CD14-positive monocyte (primary cell): ENCODE data around the gene PLEKHN1. TPM values are rescaled to one million over a fixed set of nuclear protein-coding genes. Genes with fewer than 3 reads are reported as not detected.

Experiments
- DNase-seq, 3 donors: peaks; one replicate each; pipeline ENCODE4 v3.0.0-alpha.2; 2011 to 2022
- H2AFZ ChIP-seq: 2 replicates; pipeline ENCODE4 v1.6.0; 2012; ENCODE audit warnings: mild to moderate bottlenecking, low read depth, low read length, inconsistent platforms; ENCODE audit not compliant: insufficient read depth, poor library complexity, severe bottlenecking
- H3K27ac ChIP-seq, 2 donors: 1 replicate in 1 of 2; 2 replicates in 1 of 2; pipeline ENCODE4 v1.5.1; 2012 to 2013; ENCODE audit warnings: low read length in 2 of 2, control low read depth in 1 of 2, inconsistent platforms in 1 of 2, low read depth in 1 of 2, mild to moderate bottlenecking in 1 of 2
- H3K27me3 ChIP-seq, 2 donors: one replicate each; pipeline versions ENCODE4 v1.6.0 to v1.6.1; 2011 to 2013; ENCODE audit warnings: low read length in 2 of 2; ENCODE audit not compliant: control insufficient read depth in 2 of 2, insufficient read depth in 2 of 2
- H3K36me3 ChIP-seq, 2 donors: replicated peaks in 1 of 2; 1 replicate in 1 of 2; 2 replicates in 1 of 2; pipeline versions ENCODE4 v1.5.1 to v1.6.1; 2012 to 2013; ENCODE audit warnings: low read length in 2 of 2, control low read depth in 1 of 2, inconsistent platforms in 1 of 2, mild to moderate bottlenecking in 1 of 2; ENCODE audit not compliant: insufficient read depth in 2 of 2, control insufficient read depth in 1 of 2
- H3K4me1 ChIP-seq, 2 donors: 1 replicate in 1 of 2; 2 replicates in 1 of 2; pipeline versions ENCODE4 v1.5.1 to v1.6.1; 2012 to 2013; ENCODE audit warnings: low read length in 2 of 2, control low read depth in 1 of 2, inconsistent platforms in 1 of 2, mild to moderate bottlenecking in 1 of 2, moderate library complexity in 1 of 2; ENCODE audit not compliant: insufficient read depth in 2 of 2, control insufficient read depth in 1 of 2
- H3K4me2 ChIP-seq: replicated peaks from 2 replicates; pipeline ENCODE3; 2012; ENCODE audit warnings: low read length, moderate library complexity, mild to moderate bottlenecking; ENCODE audit not compliant: poor library complexity, severe bottlenecking; ENCODE audit errors: extremely low read depth
- H3K4me3 ChIP-seq, 3 experiments: fragments of 200-600 bp in 1 of 3; sonication (generic) in 1 of 3; replicated peaks in 1 of 3; 1 replicate in 2 of 3; 2 replicates in 1 of 3; pipeline ENCODE4 v1.5.1; 2011 to 2013; ENCODE audit warnings: low read length in 3 of 3, mild to moderate bottlenecking in 3 of 3, control low read depth in 2 of 3, low read depth in 2 of 3, inconsistent platforms in 1 of 3, moderate library complexity in 1 of 3
- H3K79me2 ChIP-seq: 2 replicates; pipeline ENCODE4 v1.6.0; 2012; ENCODE audit warnings: mild to moderate bottlenecking, control low read depth, inconsistent platforms, low read length, moderate library complexity; ENCODE audit not compliant: insufficient read depth
- H3K9ac ChIP-seq: 2 replicates; pipeline ENCODE4 v1.6.0; 2017; ENCODE audit warnings: low read length, mild to moderate bottlenecking; ENCODE audit not compliant: insufficient read depth, poor library complexity, severe bottlenecking
- H3K9me3 ChIP-seq, 2 donors: replicated peaks in 1 of 2; 1 replicate in 1 of 2; 2 replicates in 1 of 2; pipeline versions ENCODE4 v1.5.1 to v1.6.1; 2012 to 2013; ENCODE audit warnings: low read length in 2 of 2, control low read depth in 1 of 2; ENCODE audit not compliant: control insufficient read depth in 1 of 2, insufficient read depth in 1 of 2
- H4K20me1 ChIP-seq: 2 replicates; pipeline ENCODE4 v1.6.0; 2012; ENCODE audit warnings: mild to moderate bottlenecking, low read length, control low read depth, moderate library complexity; ENCODE audit not compliant: insufficient read depth
- H3K27ac Mint-ChIP-seq, 7 donors: one replicate each; pipeline ENCODE4 v1.8.0; 2020; ENCODE audit warnings: mild to moderate bottlenecking in 7 of 7, mixed read lengths in 7 of 7, moderate library complexity in 6 of 7, inconsistent platforms in 2 of 7
- H3K27me3 Mint-ChIP-seq, 3 donors: one replicate each; pipeline ENCODE4 v1.8.0; 2021 to 2022; ENCODE audit warnings: low read depth in 3 of 3, mild to moderate bottlenecking in 3 of 3, mixed read lengths in 3 of 3, moderate library complexity in 3 of 3, inconsistent platforms in 1 of 3
- H3K36me3 Mint-ChIP-seq, 2 donors: one replicate each; pipeline ENCODE4 v1.8.0; 2020; ENCODE audit warnings: mixed read lengths in 2 of 2, inconsistent platforms in 1 of 2, mild to moderate bottlenecking in 1 of 2
- H3K4me1 Mint-ChIP-seq: one replicate; pipeline ENCODE4 v1.8.0; 2020; ENCODE audit warnings: mild to moderate bottlenecking, mixed read lengths
- H3K4me3 Mint-ChIP-seq, 2 donors: one replicate each; pipeline ENCODE4 v1.8.0; 2020; ENCODE audit warnings: mild to moderate bottlenecking in 2 of 2, mixed read lengths in 2 of 2, moderate library complexity in 1 of 2
- H3K9me3 Mint-ChIP-seq, 7 donors: one replicate each; pipeline ENCODE4 v1.8.0; 2020 to 2022; ENCODE audit warnings: mixed read lengths in 7 of 7, mild to moderate bottlenecking in 6 of 7, moderate library complexity in 6 of 7, inconsistent platforms in 2 of 7
- WGBS: methylation state at CpG from one replicate; pipeline ENCODE4 v1.1.5; 2013; ENCODE audit warnings: missing lambda C conversion rate; ENCODE audit not compliant: insufficient coverage; 5-methylcytosine and 5-hydroxymethylcytosine counted together
- intact Hi-C, 2 donors: fragments of 100-400 bp; cut with micrococcal nuclease; formaldehyde crosslinking; loops; one replicate each; pipeline versions ENCODE4 v1.15.0 to v1.15.1; 2023
- polyA plus RNA-seq, 3 donors: library from polyadenylated mRNA; depleted of rRNA in 1 of 3; unstranded in 2 of 3; stranded (reverse) in 1 of 3; fragments of 300-500 nt in 2 of 3; fragments of >200 nt in 1 of 3; fragmentation: Illumina TruSeq in 2 of 3; gene quantifications; 1 replicate in 2 of 3; 2 replicates in 1 of 3; pipeline ENCODE4 v1.2.3, GENCODE V29; 2012 to 2021
- TF ChIP-seq, protein P1 (sequence below): fragments of 200-600 bp; IDR thresholded peaks from one replicate; pipeline ENCODE4 v1.8.0; 2022; ENCODE audit warnings: antibody characterized with exemption, mild to moderate bottlenecking

The PLEKHN1 gene
- polyA plus RNA-seq, 3 donors = 0.21 to 1.5 (median 0.62) TPM

DNA sequence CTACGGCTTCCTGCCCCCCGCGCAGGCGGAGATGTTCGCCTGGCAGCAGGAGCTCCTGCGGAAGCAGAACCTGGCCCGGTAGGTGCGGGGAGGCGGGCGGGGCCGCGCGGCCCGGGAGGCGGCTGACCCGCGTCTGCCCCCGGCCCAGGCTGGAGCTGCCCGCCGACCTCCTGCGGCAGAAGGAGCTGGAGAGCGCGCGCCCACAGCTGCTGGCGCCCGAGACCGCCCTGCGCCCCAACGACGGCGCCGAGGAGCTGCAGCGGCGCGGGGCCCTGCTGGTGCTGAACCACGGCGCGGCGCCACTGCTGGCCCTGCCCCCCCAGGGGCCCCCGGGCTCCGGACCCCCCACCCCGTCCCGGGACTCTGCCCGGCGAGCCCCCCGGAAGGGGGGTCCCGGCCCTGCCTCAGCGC is 23.9 kb upstream of the PLEKHN1 start:
- H3K9me3 Mint-ChIP-seq = peaks cover 0 to 17% (median 3%) of the 10 kb centered on the region in 7 donors
- Histone ChIP-seq H3K9ac (no peak overlapping the region), H3K4me1 (peaks cover 4 to 30% of the 10 kb centered on the region in 2 donors), H3K36me3 (peaks cover 28 to 30% of the 10 kb centered on the region in 2 donors), H4K20me1 (peaks cover 13% of the 10 kb centered on the region), H3K9me3 (peaks cover 0 to 9% of the 10 kb centered on the region in 2 donors), H2AFZ (no peak overlapping the region), H3K27ac (no peak overlapping the region), H3K79me2 (no peaks in the 10 kb centered on the region), H3K27me3 (peaks cover 23 to 50% of the 10 kb centered on the region in 2 donors), H3K4me2 (peak overlapping the region; percentile 42), H3K4me3 (no peak overlapping the region)
- no peak overlapping the region for H3K4me3 Mint-ChIP-seq
- peaks cover 7% of the 10 kb centered on the region for H3K4me1 Mint-ChIP-seq
- no peak for DNase-seq
- intact Hi-C loops = loop anchor here in 1 of 2 donors (5.0 kb wide), 1 partner anchor 50 kb away; no protein-coding TSS in a partner anchor
- peaks cover 31 to 40% of the 10 kb centered on the region in 2 donors for H3K36me3 Mint-ChIP-seq
- TF ChIP-seq, protein P1, sequence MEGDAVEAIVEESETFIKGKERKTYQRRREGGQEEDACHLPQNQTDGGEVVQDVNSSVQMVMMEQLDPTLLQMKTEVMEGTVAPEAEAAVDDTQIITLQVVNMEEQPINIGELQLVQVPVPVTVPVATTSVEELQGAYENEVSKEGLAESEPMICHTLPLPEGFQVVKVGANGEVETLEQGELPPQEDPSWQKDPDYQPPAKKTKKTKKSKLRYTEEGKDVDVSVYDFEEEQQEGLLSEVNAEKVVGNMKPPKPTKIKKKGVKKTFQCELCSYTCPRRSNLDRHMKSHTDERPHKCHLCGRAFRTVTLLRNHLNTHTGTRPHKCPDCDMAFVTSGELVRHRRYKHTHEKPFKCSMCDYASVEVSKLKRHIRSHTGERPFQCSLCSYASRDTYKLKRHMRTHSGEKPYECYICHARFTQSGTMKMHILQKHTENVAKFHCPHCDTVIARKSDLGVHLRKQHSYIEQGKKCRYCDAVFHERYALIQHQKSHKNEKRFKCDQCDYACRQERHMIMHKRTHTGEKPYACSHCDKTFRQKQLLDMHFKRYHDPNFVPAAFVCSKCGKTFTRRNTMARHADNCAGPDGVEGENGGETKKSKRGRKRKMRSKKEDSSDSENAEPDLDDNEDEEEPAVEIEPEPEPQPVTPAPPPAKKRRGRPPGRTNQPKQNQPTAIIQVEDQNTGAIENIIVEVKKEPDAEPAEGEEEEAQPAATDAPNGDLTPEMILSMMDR = no peak
- WGBS = under 1% methylated on average over 39 of the region's 48 CpGs
- no peak overlapping the region for H3K27ac Mint-ChIP-seq
- peaks cover 41 to 66% (median 54%) of the 10 kb centered on the region in 3 donors for H3K27me3 Mint-ChIP-seq

DNA sequence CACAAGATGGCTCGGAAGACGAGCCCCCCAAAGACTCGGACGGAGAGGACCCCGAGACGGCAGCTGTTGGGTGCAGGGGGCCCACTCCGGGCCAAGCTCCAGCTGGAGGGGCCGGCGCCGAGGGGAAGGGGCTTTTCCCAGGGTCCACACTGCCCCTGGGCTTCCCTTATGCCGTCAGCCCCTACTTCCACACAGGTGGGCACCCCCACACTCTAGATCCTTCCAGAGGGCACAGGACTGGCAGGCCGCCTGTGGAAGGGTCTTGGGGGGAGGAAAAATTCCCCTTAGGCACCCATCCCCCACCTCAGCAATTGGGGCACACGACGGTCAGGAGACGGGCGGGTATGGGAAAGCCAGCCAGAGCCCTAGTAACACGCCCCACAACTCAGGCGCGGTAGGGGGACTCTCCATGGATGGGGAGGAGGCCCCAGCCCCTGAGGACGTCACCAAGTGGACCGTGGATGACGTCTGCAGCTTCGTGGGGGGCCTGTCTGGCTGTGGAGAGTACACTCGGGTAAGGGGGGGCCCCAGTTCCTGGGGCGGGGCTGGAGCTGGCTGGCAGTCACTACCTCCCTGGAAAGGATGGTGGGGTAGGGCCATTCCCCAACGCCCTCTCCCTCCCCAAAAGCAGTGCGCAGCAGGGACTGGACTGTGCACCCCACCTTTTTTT is 23.3 kb upstream of the PLEKHN1 start:
- no peak overlapping the region for H3K4me3 ChIP-seq
- 13% methylated on average over 6 of the region's 27 CpGs for WGBS

More for the DNA sequence above, 23.3 kb upstream of the PLEKHN1 start:
- Mint-ChIP-seq H3K9me3 (peaks cover 0 to 17% (median 3%) of the 10 kb centered on the region in 7 donors), H3K27ac (no peak overlapping the region), H3K27me3 (peaks cover 39 to 62% (median 50%) of the 10 kb centered on the region in 3 donors), H3K4me3 (peak overlapping the region in 1 of 2 donors; percentile 59), H3K36me3 (peaks cover 36 to 45% of the 10 kb centered on the region in 2 donors), H3K4me1 (peaks cover 7% of the 10 kb centered on the region)
- Histone ChIP-seq H2AFZ (no peak overlapping the region), H4K20me1 (peaks cover 14% of the 10 kb centered on the region), H3K27ac (no peak overlapping the region), H3K27me3 (peaks cover 23 to 50% of the 10 kb centered on the region in 2 donors), H3K9me3 (peaks cover 0 to 9% of the 10 kb centered on the region in 2 donors), H3K36me3 (peaks cover 34 to 36% of the 10 kb centered on the region in 2 donors), H3K9ac (no peak overlapping the region), H3K4me1 (peaks cover 4 to 30% of the 10 kb centered on the region in 2 donors), H3K4me2 (no peak overlapping the region), H3K79me2 (no peaks in the 10 kb centered on the region)
- intact Hi-C loops = loop anchor here in 1 of 2 donors (5.0 kb wide), 1 partner anchor 51 kb away; no protein-coding TSS in a partner anchor
- TF ChIP-seq, protein P1 = no peak
- DNase-seq = no peak
